ENCODE results near the gene STARD5.
A peak's percentile ranks its signal among the peaks of the same experiment; 100 is the strongest.

Gene STARD5

GRCh38 chr15:81292523-81293001, 31.4 kb downstream of the STARD5 start:
- DNase-seq (ENCODE audit: low spot score): no peak

GRCh38 chr15:81291916-81292522, 31.9 kb downstream of the STARD5 start:
- DNase-seq (ENCODE audit: low spot score): no peak

GRCh38 chr15:81289910-81290309, 34.0 kb downstream of the STARD5 start:
- DNase-seq (ENCODE audit: low spot score): no peak

GRCh38 chr15:81288616-81289015, 35.3 kb downstream of the STARD5 start:
- DNase-seq (ENCODE audit: low spot score): no peak

DNA sequence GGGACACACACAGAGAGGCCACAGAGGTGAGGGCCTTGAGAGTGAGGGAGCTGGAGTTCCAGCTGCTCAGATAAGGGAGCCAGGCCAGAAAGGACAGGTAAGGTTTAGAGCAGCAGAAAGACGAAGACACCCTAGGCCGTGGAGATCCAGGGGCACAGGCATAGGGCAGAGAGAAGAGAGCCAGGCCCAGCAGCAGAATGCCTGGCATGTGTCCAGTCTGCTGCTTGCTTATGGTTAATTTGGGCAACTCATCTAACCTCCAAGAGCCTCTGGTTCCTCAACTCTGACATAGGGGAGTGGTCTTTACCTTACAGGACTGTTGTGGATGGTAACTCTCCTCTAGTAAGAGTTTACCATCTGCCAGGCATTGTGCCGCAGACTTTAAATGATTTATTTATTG, 35.9 kb downstream of the STARD5 start:
- DNase-seq (ENCODE audit: low spot score): no peak

GRCh38 chr15:81286621-81287121, 37.3 kb downstream of the STARD5 start:
- no peak for DNase-seq (ENCODE audit: low spot score)

DNA sequence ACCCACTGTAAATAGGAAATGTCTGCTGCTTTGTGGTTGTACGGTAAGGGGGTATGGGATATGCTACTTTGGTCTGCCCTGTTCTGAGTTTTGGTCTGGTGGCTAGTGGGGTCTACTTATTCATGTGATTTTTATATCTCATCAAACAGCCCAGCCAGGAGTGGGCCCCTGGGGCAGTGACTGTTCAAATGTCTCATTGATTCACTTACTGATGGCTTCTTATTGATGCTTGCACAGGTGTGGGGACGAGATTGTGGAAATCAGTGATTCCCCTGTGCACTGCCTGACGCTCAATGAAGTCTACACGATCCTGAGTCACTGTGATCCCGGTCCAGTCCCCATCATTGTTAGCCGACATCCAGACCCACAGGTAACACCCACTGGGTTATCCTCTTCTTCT, 38.5 kb downstream of the STARD5 start:
- DNase-seq (ENCODE audit: low spot score): no peak

- DNase-seq (ENCODE audit: low spot score): peak; percentile 40
Measured at GRCh38 chr15:81284256-81285031, 39.5 kb downstream of the STARD5 start.

- no peak for DNase-seq (ENCODE audit: low spot score)
Measured at GRCh38 chr15:81282911-81283310, 41.0 kb downstream of the STARD5 start.

- no peak for DNase-seq (ENCODE audit: low spot score)
Measured at GRCh38 chr15:81282606-81282895, 41.4 kb downstream of the STARD5 start.

DNA sequence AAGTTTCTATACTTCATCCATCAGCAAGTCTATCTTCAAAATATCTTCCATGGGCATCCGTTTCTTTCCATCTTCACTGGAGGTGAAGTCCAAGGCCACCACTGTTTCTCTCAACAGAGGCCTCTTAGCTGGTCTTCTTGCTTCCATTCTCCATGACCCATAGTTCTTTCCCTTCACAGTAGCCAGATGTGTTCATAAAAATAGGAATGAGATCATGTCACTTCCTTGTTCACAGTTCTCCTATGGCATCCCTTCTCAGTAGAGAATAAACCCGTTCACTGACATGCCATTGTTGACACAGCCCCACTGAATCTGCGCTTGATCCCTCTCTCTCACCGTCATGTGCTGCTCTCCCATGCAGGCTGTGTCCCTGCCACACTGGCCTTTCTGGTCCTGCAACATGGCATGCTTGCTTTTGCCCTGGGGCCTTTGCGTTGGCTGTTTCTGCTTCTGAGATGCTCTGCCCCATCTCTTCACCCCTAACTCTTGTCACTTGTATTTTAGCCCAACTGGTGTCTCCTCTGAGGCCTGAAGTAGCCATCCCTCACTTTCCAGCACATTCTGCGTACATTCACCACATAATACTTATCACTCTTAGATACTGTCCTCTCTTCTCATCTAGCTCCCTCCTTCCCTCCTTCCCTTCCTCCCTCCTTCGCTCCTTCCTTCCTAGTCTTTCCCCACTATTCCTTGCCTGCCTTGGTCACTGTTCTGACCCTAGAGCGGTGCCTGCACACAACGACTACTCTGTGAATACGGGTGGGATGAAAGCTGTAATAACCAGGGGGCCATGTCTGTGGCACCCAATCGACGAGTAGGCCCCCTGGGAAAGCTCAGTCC, 42.0 kb downstream of the STARD5 start:
- DNase-seq (ENCODE audit: low spot score): no peak

DNA sequence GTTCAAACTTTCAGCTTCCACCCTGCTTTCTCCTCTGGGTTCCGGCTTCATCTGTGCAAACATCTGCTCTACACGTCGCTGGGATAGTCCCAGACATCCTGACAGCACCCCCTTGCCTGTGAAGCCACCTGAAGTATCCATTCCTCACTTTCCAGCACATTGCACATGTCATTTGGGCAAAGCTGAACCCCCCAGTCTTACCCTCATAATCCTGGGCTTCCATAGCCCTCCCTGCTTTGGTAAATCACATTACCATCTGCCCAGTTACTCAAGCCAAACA, 42.5 kb downstream of the STARD5 start:
- no peak for DNase-seq (ENCODE audit: low spot score)

- DNase-seq (ENCODE audit: low spot score): no peak
Measured at GRCh38 chr15:81280696-81281455, 43.1 kb downstream of the STARD5 start.

DNA sequence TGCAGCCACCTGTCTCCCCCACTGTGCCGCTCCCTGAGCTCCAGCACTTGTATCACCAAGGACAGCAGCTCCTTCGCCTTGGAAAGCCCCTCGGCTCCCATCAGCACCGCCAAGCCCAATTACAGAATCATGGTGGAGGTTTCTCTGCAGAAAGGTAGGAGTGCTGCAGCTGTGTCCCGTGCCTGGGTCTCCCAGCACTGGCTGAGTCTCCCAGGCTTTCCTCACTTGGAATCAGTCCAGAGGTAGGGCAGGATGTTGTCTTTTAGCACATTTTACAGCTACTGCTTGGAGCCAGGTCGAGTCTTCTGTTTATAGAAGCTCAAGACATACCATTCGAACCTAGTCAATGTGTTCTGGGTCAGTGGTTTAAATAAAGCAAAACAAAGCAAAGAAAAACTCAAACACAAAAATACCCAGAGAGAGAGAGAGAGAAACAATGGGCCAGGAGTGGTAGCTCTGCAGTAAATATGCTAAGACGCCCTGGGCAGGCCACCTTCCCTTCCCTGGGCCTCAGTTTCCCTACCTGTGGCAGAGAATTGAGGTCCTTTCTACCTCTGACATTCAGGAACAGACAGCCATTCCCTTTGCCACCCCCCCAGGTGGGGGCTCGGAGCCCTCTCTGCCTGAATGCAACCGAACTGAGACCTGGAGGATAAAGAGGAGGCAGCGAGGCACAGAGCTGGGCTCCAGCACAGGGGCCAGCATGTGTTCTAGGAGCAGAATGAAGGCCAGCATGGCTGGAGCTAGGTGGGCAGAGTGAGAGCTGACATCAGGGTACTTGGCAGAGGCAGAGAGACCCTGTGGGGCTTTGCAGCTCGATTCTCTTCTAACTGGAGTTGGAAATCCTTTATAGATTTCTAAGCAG, 44.1 kb downstream of the STARD5 start:
- no peak for DNase-seq (ENCODE audit: low spot score)

DNA sequence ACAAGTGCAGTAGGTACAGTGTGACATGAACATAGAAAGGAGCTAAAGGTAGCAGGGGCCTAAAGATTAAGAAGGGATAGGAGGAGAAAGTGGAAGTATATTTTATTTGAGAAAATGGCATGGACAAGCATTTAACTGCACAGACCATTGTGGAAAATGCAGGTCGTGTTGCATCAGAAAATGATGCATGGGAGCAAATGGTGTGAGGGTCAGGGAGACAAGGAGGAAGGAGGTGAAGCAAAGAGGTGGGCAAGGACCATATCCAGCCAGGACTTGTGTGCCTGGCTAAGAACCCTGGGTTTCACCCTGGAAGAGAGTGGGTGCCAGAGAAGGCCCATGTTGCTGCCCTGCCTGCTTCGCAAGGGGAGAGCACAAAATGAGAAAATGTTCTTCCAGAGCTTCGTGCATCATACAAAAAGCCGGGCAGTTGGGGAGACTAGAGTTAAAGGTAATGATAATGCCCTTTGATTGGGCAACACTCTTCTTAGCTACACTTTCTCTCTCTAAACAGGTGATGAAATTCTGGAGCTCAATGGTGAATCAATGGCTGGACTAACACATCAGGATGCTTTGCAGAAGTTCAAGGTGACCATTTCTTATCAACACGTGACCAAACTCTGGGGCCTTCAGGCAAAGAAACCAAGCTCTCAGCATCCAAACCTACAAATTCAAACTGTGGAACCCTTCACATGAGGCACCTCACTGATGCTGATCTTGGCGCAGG, 45.5 kb downstream of the STARD5 start:
- no peak for DNase-seq (ENCODE audit: low spot score)

GRCh38 chr15:81277851-81278250, 46.1 kb downstream of the STARD5 start:
- DNase-seq (ENCODE audit: low spot score): no peak

DNA sequence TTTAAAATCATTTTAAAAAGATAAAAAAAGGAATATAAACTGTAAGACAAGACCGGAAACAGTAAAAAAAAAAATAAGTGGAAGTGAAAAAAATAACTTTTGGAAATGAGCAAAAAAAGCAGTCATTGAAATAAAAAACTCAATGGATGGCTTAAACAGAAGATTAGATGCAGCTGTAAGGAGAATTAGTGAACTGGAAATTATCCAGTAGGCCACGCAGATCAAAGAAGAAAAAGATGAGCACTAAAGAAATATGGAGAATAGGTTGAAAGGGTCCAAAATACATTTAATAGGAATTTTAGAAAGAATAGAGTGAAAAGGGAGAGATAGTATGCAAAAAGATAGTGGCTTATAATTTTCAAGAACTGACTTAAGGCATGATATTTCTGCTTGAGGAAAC, 47.0 kb downstream of the STARD5 start:
- DNase-seq (ENCODE audit: low spot score): no peak

DNA sequence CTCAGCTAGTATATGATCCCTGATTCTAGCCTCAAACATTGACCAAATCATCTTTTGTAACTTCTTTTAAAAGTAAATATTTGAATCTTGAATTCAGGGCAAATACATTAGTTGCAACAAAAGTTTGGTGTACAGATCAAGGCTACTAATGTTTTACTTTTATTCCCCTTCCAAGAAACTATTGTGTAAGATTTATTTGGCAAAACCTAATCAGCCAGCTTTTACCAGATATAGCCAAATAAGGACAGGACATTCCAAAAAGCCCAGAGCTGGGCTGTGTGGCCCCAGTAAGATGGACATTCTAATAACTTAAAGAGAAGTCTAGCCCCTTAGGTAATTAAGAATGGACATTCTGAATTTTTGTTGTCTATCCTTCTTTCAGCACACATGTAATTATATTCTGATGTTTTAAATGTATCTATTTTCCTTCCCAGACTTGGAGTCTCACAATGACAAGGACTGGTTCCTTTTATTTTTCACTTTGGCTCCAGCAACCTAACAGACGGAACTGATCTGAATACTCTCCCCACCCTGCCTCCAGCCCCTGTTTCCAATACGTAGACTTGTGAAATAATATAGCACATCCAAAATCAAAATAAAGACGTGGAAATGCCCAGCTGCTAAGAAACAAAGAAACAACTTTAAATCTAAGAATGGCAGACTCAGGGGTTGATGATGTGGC, 48.1 kb downstream of the STARD5 start:
- no peak for DNase-seq (ENCODE audit: low spot score)

- DNase-seq (ENCODE audit: low spot score): peak; percentile 92
Measured at GRCh38 chr15:81274931-81275707, 48.8 kb downstream of the STARD5 start.
